Activated CD4-positive, CD25-positive, alpha-beta regulatory T cell treated with anti-CD3 and anti-CD28 coated beads, Interleukin-2, amount 50 U/mL, for 72 hours (primary cell): ENCODE measurements around the gene NDUFA11.
"Not testable (repeated sequence)": the region's sequence is repeated elsewhere in the genome, so short reads cannot be mapped to it uniquely, and the experiment has no call there.

Experiments
- DNase-seq: peaks from one replicate; pipeline ENCODE4 v3.0.0; 2021

Gene NDUFA11

GRCh38 chr19:5884065-5884811 lies 19.4 kb downstream of the NDUFA11 start:
- not testable (repeated sequence) for DNase-seq

DNA sequence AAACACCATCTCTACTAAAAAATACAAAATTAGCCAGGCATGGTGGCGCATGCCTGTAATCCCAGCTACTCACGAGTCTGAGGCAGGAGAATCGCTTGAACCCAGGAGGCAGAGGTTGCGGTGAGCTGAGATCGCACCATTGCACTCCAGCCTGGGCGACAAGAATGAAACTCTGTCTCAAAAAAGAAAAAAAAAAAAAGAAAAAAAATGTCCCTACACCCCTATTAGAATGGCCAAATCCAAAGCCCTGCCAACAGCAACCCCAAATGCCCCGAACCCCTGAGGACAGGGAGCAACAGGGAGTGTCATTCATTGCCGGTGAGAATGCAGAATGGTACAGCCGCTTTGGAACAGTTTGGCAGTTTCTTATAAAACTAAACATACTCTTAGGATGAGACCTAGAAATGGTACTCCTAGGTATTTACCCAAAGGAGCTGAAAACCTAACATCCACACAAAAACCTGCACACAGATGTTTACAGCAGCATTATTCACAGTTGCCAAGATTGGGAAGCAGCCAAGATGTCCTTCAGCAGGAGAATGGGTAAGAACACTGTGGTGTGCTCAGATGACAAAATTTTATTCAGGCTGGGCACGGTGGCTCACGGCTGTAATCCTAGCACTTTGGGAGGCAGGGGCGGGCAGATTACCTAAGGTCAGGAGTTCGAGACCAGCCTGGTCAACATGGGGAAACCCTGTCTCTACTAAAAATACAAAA lies 20.3 kb downstream of the NDUFA11 start:
- not testable (repeated sequence) for DNase-seq

DNA sequence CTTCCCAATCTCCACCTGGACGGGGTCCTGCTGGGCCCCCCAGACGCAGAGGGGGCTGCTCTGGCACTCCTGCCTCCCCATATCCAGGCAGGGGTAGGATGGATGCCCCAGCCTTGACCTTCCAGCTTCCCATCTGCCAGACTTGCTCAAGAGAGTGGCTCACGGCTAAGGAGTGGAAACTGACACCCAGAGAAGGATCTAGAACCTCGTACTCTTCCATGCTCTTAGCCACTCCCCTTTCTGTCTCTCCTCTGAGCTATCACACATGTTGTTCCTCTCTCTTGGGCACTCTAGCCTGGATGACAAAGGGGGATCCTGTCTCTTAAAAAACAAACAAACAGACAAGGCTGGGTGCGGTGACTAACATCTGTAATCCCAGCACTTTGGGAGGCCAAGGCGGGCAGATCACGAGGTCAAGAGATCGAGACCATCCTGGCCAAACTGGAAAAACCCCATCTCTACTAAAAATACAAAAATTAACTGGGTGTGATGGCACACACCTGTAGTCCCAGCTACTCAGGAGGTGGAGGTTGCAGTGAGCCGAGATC lies 21.1 kb downstream of the NDUFA11 start:
- DNase-seq: no peak

DNA sequence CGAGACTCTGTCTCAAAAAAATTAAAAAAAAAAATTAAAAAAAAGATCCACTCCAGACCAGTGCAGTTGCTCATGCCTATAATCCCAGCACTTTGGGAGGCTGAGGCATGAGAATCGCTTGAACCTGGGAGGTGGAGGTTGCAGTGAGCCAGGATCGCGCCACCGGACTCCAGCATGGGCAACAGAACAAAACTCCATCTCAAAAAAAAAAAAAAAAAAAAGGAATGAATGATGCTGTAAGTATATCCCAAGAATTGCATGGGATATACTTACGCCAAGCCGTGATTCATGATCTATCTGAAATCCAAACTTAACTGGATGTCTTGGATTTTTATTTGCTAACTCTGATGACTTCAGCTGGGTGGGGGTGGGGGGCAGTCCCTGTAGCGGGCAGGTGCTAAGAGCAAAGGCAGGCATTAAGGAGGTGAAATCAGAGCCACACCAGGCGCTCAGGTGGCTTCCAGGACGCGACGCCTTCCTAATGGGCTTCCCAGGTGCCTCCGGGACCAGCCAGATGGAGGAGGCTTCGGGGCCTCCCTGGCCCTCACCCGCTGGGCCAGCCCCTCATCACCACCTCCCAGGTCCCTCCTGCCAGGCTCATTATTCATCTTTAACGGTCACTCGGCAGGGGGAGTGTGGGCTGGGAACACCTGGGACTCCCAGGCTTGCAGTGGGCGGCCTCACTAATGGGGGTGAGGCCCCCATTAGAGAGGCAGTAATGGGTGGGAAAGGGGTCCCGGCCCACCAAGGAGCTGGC lies 21.9 kb downstream of the NDUFA11 start:
- no peak for DNase-seq

- DNase-seq: no peak
These were observed 22.9 kb downstream of the NDUFA11 start for GRCh38 chr19:5880604-5881078.

- no peak for DNase-seq
These were observed 23.4 kb downstream of the NDUFA11 start for GRCh38 chr19:5880196-5880595.

- no peak for DNase-seq
These were observed 25.7 kb downstream of the NDUFA11 start for GRCh38 chr19:5877882-5878281.

DNA sequence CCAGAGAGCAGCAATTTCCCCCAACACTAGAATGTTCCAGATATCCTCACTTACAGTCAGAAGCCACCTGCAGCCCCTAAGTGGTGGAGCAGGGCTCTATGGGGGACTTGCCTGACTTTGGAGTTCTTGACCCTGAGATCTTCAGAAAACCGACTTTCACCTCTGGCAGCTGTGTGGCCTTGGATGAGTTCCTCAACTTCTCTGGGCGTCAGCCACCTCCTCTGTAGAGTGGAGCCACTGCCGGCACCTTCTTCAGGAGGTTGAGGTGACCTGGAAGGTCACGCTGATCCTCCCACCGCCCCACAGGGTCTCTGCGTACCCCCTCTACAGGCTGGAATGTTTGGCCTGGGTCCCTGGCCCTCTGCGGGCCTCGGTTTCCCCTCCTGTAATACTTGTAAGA lies 26.2 kb downstream of the NDUFA11 start:
- DNase-seq: no peak

- not testable (repeated sequence) for DNase-seq
These were observed 29.1 kb downstream of the NDUFA11 start for GRCh38 chr19:5874496-5874895.

GRCh38 chr19:5873617-5874199 lies 29.9 kb downstream of the NDUFA11 start:
- no peak for DNase-seq

DNA sequence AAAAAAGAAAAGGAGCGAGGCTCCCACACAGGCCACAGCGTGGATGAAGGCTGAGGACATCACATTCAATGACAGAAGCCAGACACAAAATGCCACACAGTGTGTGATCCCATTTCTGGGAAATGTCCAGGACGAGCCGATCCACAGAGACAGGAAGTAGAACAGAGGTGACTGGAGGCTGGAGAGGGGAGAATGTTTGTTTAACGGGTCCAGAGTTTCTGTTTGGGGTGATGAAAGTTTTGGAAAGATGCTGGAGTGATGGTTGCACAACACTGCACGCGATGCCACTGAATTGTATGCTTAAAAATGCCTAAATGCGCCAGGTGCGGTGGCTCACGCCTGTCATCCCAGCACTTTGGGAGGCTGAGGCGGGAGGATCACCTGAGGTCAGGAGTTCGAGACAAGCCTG lies 32.6 kb downstream of the NDUFA11 start:
- no peak for DNase-seq

- no peak for DNase-seq
These were observed 36.1 kb downstream of the NDUFA11 start for GRCh38 chr19:5867201-5868136.

- no peak for DNase-seq
These were observed 37.8 kb downstream of the NDUFA11 start for GRCh38 chr19:5865772-5866171.

DNA sequence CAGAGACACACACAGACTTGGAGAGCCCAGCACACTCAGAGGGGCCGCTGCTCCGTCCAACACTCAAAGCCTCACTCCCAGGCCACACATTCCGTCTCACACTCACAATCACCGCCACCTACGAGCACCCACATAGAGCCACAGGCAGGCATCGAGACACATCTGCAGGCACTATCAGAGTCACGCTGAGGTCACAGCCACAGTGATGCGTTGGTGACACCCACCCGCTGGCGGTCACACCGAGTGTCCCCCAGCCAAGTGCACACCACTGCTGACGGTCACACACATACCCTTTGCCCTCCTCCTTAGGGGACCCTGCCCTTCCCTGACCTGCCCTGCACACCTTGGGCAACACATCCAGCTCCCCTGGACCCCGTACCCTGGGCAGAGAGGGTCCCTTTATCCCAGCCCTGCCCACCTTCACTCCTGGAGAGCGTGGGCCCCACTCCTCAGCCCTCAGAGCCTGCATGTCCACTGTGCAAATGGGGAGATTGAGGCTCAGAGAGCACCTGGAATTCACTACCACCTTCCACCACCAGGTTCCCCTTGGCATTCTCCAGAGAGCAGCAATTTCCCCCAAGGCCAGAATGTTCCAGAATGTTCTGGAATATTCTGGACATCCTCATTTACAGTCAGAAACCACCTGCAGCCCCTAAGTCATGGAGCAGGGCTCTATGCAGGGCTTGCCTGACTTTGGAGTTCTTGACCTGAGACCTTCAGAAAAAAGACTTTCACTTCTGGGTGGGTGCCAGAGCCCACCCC lies 38.7 kb downstream of the NDUFA11 start:
- DNase-seq: no peak

GRCh38 chr19:5864013-5864720 lies 39.4 kb downstream of the NDUFA11 start:
- DNase-seq: no peak

- DNase-seq: no peak
These were observed 40.4 kb downstream of the NDUFA11 start for GRCh38 chr19:5863030-5863665.

GRCh38 chr19:5857203-5858081 lies 46.1 kb downstream of the NDUFA11 start:
- no peak for DNase-seq

- DNase-seq: not testable (repeated sequence)
These were observed 48.4 kb downstream of the NDUFA11 start for GRCh38 chr19:5855151-5855550.

DNA sequence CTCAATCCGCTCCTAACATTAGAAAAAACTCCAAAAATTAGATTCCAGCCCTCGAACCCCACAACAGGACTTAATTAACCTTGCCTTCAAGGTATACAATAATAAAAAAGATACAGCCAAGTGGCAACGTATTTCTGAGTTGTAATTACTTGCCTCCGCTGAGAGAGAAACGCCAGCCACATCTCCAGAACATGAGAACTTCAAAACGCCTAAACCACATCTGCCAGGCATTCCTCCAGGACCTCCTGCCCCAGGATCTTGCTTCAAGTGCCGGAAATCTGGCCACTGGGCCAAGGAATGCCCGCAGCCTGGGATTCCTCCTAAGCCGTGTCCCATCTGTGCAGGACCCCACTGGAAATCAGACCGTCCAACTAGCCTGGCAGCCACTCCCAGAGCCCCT lies 49.5 kb downstream of the NDUFA11 start:
- not testable (repeated sequence) for DNase-seq
